Bronchial epithelial cell (primary cell): ENCODE data around the gene AKT3. TPM values are rescaled to one million over a fixed set of nuclear protein-coding genes. Genes with fewer than 3 reads are reported as not detected.
"Not testable (repeated sequence)": the region's sequence is repeated elsewhere in the genome, so short reads cannot be mapped to it uniquely, and the experiment has no call there.

Experiments used
- DNase-seq: peaks from one replicate; pipeline ENCODE4 v3.0.0-alpha.2; 2010; ENCODE audit warnings: low read depth
- FAIRE-seq: peaks from 2 replicates; lab custom pipeline; 2011; peaks lifted over from hg19 to GRCh38; lab: Jason Lieb, UNC
- H3K27me3 ChIP-seq: 2 replicates; pipeline ENCODE4 v1.5.1; 2011; ENCODE audit warnings: low read length; ENCODE audit not compliant: control insufficient read depth, insufficient read depth
- H3K36me3 ChIP-seq: 2 replicates; pipeline ENCODE4 v1.5.1; 2011; ENCODE audit warnings: low read length; ENCODE audit not compliant: control insufficient read depth, insufficient read depth
- H3K4me3 ChIP-seq: 2 replicates; pipeline ENCODE4 v1.5.1; 2011; ENCODE audit warnings: mild to moderate bottlenecking, low read depth, low read length, control low read depth
- total RNA-seq: library from RNA; depleted of rRNA; stranded (reverse); fragments of >200 nt; gene quantifications from 2 replicates; pipeline ENCODE4 v1.2.1, GENCODE V29; 2014
- TF ChIP-seq, protein P1 (sequence below): IDR thresholded peaks from 2 replicates; pipeline ENCODE4 v1.5.1; 2011; ENCODE audit warnings: mild to moderate bottlenecking, moderate library complexity, low read length, control low read depth, inconsistent platforms; ENCODE audit not compliant: insufficient read depth, severe bottlenecking

The AKT3 gene
- total RNA-seq, 1 donor from 2014 or later = 7.9 TPM

DNA sequence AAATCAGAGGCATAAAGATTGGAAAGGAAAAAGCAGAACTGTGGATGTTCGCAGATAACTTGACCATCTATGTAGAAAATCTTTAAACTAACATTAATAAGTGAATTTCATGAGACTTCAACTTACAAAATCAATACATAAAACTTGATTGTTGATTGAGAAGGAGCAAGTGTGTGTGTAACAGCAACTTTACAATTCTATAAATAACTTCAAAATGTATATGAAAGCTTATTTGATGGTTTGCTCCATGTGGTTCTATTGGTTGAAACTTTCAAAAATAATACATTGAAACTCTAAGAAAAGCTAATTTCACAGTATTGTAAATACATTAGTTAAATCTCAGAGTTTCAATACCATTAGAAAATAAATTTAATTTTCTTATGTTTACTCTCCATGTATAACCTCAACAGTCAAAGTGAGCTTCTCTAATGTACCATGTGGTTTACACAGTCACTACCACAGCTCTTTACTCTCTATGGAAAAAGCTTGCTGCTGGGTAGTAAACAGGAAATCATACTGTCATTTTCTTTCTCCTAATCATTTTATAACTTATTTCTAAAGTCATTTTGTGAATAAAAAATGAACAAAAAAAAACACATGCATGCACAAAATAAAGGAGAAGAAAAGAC, 12.0 kb downstream of the AKT3 start:
- H3K27me3 ChIP-seq = no peaks in the 10 kb centered on the region
- no peak overlapping the region for H3K4me3 ChIP-seq
- DNase-seq (no peak), FAIRE-seq (no peak)
- TF ChIP-seq, protein P1, sequence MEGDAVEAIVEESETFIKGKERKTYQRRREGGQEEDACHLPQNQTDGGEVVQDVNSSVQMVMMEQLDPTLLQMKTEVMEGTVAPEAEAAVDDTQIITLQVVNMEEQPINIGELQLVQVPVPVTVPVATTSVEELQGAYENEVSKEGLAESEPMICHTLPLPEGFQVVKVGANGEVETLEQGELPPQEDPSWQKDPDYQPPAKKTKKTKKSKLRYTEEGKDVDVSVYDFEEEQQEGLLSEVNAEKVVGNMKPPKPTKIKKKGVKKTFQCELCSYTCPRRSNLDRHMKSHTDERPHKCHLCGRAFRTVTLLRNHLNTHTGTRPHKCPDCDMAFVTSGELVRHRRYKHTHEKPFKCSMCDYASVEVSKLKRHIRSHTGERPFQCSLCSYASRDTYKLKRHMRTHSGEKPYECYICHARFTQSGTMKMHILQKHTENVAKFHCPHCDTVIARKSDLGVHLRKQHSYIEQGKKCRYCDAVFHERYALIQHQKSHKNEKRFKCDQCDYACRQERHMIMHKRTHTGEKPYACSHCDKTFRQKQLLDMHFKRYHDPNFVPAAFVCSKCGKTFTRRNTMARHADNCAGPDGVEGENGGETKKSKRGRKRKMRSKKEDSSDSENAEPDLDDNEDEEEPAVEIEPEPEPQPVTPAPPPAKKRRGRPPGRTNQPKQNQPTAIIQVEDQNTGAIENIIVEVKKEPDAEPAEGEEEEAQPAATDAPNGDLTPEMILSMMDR = no peak
- no peaks in the 10 kb centered on the region for H3K36me3 ChIP-seq

DNA sequence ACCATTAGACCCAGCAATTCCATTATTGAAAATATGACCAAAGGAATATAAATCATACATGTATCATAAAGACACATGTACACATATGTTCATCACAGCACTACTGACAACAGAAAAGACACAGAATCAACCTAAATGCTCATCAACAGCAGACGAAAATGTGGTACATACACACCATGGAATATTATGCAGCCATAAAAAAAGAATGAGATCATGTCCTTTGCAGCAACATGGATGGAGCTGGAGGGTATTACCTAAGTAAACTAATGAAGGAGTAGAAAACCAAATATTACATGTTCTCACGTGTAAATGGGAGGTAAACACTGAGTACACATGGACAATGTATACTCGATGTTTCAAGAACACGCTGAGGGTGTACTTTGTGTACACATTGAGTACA, 15.9 kb downstream of the AKT3 start:
- no peak for DNase-seq
- TF ChIP-seq, protein P1 = no peak
- H3K4me3 ChIP-seq = no peak overlapping the region
- no peaks in the 10 kb centered on the region for H3K36me3 ChIP-seq
- FAIRE-seq = no peak
- H3K27me3 ChIP-seq = no peaks in the 10 kb centered on the region

DNA sequence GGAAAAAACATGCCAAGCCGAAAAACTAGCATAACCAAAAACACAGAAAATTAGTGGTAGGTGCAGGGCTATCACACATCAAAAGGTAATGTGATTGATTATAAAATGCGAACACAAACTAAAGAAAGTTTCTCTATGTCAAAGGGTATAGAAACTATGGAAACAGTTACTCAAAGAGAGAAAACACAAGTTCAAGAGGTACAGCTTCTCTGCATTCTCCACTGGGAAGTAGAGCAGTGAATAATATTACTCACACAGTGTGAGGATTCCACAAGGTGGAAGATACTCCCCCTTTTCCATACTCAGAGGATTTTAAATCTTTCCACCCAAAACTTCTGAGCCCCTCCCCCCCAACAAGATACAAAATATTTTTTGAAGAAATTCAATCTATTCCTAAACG, 18.6 kb downstream of the AKT3 start:
- DNase-seq (no peak), FAIRE-seq (no peak)
- H3K4me3 ChIP-seq = no peak overlapping the region
- no peaks in the 10 kb centered on the region for H3K27me3 ChIP-seq
- H3K36me3 ChIP-seq = no peaks in the 10 kb centered on the region
- TF ChIP-seq, protein P1 = no peak

DNA sequence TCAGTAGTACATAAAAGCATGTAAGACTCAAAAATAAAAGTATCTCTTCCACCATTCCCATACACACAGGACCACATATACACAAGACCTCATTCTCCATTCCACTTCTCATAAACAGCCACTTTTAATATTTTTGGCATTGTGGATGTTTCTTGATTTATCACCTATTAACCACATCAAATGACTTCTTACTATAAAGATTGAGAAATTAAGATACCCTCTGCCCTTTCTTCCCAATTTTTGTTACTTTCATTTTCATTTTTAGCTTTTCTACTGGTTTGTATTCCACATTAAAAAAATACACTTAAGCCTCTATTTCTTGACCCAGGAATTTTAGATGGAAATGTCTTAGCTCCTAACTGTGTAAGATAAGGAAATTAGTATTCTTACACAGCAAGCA, 22.8 kb downstream of the AKT3 start:
- H3K27me3 ChIP-seq = no peaks in the 10 kb centered on the region
- TF ChIP-seq, protein P1 = no peak
- FAIRE-seq (no peak), DNase-seq (no peak)
- H3K36me3 ChIP-seq = no peaks in the 10 kb centered on the region
- H3K4me3 ChIP-seq = no peak overlapping the region

DNA sequence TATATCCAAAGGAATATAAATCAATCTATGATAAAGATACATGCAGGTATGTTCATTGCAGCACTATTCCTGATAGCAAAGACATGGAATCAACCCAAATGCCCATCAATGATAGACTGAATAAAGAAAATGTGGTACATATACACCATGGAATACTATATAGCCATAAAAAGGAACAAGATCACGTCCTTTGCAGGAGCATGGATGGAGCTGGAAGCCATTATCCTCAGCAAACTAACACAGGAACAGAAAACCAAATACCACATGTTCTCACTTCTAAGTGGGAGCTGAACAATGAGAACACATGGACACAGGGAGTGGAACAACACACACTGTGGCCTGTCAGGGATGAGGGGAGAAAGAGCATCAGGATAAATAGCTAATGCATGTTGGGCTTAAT, 25.1 kb downstream of the AKT3 start:
- not testable (repeated sequence) for H3K27me3 ChIP-seq, H3K36me3 ChIP-seq, DNase-seq, FAIRE-seq, H3K4me3 ChIP-seq

DNA sequence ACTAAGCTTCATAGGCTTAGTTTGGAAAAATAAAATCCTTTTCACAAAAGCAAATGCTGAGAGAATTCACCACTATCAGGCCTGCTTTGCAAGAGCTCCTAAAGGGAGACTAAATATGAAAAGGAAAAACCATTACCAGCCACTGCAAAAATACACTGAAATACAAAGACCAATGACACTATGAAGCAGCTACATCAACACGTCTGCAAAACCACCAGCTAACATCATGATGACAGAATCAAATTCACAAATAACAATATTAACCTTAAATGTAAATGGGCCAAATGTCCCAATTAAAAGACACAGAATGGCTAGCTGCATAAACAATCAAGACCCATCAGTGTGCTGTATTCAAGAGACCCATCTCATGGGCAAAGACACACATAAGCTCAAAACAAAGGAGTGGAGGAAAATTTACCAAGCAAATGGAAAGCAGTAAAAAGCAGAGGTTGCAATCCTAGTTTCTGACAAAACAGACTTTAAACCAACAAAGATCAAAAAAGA, 28.8 kb downstream of the AKT3 start:
- FAIRE-seq (no peak), DNase-seq (no peak)
- Histone ChIP-seq H3K4me3 (no peak overlapping the region), H3K27me3 (no peaks in the 10 kb centered on the region), H3K36me3 (no peaks in the 10 kb centered on the region)
- TF ChIP-seq, protein P1 = no peak
